Measurements from ENCODE around the gene MRPL49.

DNA sequence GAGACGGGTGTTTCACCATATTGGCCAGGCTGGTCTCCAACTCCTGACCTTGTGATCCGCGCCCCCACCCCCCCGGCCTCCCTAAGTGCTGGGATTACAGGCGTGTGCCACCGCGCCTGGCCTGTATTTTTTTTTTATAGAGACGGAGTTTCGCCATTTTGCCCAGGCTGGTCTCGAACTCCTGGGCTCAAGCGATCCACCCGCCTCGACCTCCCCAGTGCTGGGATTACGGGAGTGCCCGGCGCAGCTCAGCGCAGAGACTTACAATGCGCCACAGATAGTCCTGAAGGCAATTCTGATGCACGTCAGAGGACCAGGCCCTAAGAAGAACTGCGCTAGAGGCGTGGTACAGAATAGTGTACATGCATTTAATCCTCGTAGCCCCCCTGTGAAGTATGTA lies 26.7 kb upstream of the MRPL49 start:
- TF ChIP-seq EZH2 (IDR thresholded peaks at IDR 0.05; ENCODE audit: low read depth, unreplicated experiment) (no peak), POLR2AphosphoS5 (IDR thresholded peaks at IDR 0.05; ENCODE audit: low read depth) (no peak)
